Endothelial cell of umbilical vein (primary cell): ENCODE data around the gene LAMA4. TPM values are rescaled to one million over a fixed set of nuclear protein-coding genes. Genes with fewer than 3 reads are reported as not detected.

Source experiments
- BruUV-seq: library from RNA; stranded (reverse); fragments of 400-500 nt; replicated peaks from 2 replicates; lab custom pipeline; 2021; lab: Mats Ljungman, UMichigan
- CTCF ChIA-PET: fragments of 300-600, 350-600 bp; sonication (Branson Sonifier 250); formaldehyde crosslinking; loops from one replicate; lab custom pipeline; 2021; ENCODE audit warnings: antibody characterized with exemption, inconsistent platforms; lab: Charles Lee
- POLR2A ChIA-PET: fragments of 300-600, 350-600 bp; sonication (Branson Sonifier 250); formaldehyde crosslinking; loops from one replicate; lab custom pipeline; 2021; ENCODE audit warnings: antibody characterized with exemption, inconsistent platforms; lab: Charles Lee
- DNase-seq: peaks from one replicate; pipeline ENCODE4 v3.0.0-alpha.2; 2011; ENCODE audit warnings: low read depth, low spot score
- FAIRE-seq: peaks from 2 replicates; lab custom pipeline; 2011; peaks lifted over from hg19 to GRCh38; lab: Jason Lieb, UNC
- H2AFZ ChIP-seq: 2 replicates; pipeline ENCODE4 v1.6.0; 2012; ENCODE audit warnings: low read depth, low read length, control low read depth, inconsistent platforms
- H3K27ac ChIP-seq: 2 replicates; pipeline ENCODE4 v1.5.1; 2011; ENCODE audit warnings: low read depth, mild to moderate bottlenecking, control low read depth, low read length, moderate library complexity; ENCODE audit not compliant: insufficient read depth
- H3K27me3 ChIP-seq, 2 experiments: 2 replicates each; pipeline versions ENCODE4 v1.6.0 to v1.6.1; 2011; ENCODE audit warnings: low read length in 2 of 2, mixed read lengths in 1 of 2; ENCODE audit not compliant: control insufficient read depth in 2 of 2, insufficient read depth in 2 of 2
- H3K36me3 ChIP-seq, 2 experiments: 2 replicates in 1 of 2; 3 replicates in 1 of 2; pipeline ENCODE4 v1.5.1; 2011; ENCODE audit warnings: low read length in 2 of 2, mild to moderate bottlenecking in 1 of 2, moderate library complexity in 1 of 2; ENCODE audit not compliant: control insufficient read depth in 2 of 2, insufficient read depth in 2 of 2; ENCODE audit errors: extremely low read depth in 1 of 2
- H3K4me1 ChIP-seq: 3 replicates; pipeline ENCODE4 v1.5.1; 2011; ENCODE audit warnings: mild to moderate bottlenecking, low read length; ENCODE audit not compliant: control insufficient read depth, insufficient read depth; ENCODE audit errors: extremely low read depth
- H3K4me2 ChIP-seq: 2 replicates; pipeline ENCODE4 v1.6.1; 2011; ENCODE audit warnings: low read length, control low read depth, mixed read lengths; ENCODE audit not compliant: insufficient read depth
- H3K4me3 ChIP-seq, 3 experiments: fragments of 200-600 bp in 1 of 3; sonication (generic), shearing (Covaris generic) in 1 of 3; replicated peaks in 1 of 3; 2 replicates each; pipeline ENCODE4 v1.5.1; 2011 to 2016; ENCODE audit warnings: control low read depth in 3 of 3, low read length in 3 of 3, mild to moderate bottlenecking in 2 of 3, inconsistent platforms in 1 of 3, low read depth in 1 of 3, moderate library complexity in 1 of 3; ENCODE audit not compliant: insufficient read depth in 1 of 3
- H3K79me2 ChIP-seq: 2 replicates; pipeline ENCODE4 v1.6.0; 2012; ENCODE audit warnings: low read length, inconsistent platforms; ENCODE audit not compliant: control insufficient read depth, insufficient read depth
- H3K9ac ChIP-seq: replicated peaks from 2 replicates; pipeline ENCODE3; 2011; ENCODE audit warnings: low read length, control low read depth; ENCODE audit not compliant: insufficient read depth; ENCODE audit errors: extremely low read depth
- H3K9me1 ChIP-seq: replicated peaks from 3 replicates; pipeline ENCODE4 v1.6.0; 2011; ENCODE audit warnings: mild to moderate bottlenecking, low read length; ENCODE audit not compliant: control insufficient read depth, insufficient read depth; ENCODE audit errors: extremely low read depth
- H3K9me3 ChIP-seq: replicated peaks from 2 replicates; pipeline ENCODE4 v1.5.1; 2012; ENCODE audit warnings: low read length, inconsistent platforms; ENCODE audit not compliant: control insufficient read depth, insufficient read depth
- H4K20me1 ChIP-seq: replicated peaks from 2 replicates; pipeline ENCODE3; 2011; ENCODE audit warnings: mild to moderate bottlenecking, low read length; ENCODE audit not compliant: control insufficient read depth, insufficient read depth; ENCODE audit errors: extremely low read depth
- EZH2 ChIP-seq: IDR thresholded peaks from 2 replicates; pipeline ENCODE4 v1.6.1; 2012; ENCODE audit warnings: borderline replicate concordance, low read depth, mild to moderate bottlenecking, moderate library complexity, low read length, inconsistent platforms; ENCODE audit not compliant: severe bottlenecking
- FOS ChIP-seq: IDR thresholded peaks from 2 replicates; pipeline ENCODE4 v1.6.1; 2011; ENCODE audit warnings: mild to moderate bottlenecking, low read length, moderate library complexity, borderline replicate concordance; ENCODE audit not compliant: insufficient read depth
- GATA2 ChIP-seq: IDR thresholded peaks from 2 replicates; pipeline ENCODE4 v1.7.0; 2011; ENCODE audit warnings: low read depth, mild to moderate bottlenecking, moderate library complexity, mixed read lengths, low read length; ENCODE audit not compliant: insufficient read length, insufficient read depth
- JUN ChIP-seq: IDR thresholded peaks from 2 replicates; pipeline ENCODE4 v1.6.1; 2011; ENCODE audit warnings: borderline replicate concordance, low read depth; ENCODE audit not compliant: insufficient read length, insufficient read depth
- MAX ChIP-seq: IDR thresholded peaks from 2 replicates; pipeline ENCODE4 v1.6.1; 2011; ENCODE audit not compliant: insufficient read depth, insufficient read length
- MYC ChIP-seq: IDR thresholded peaks from one replicate; pipeline ENCODE4 v1.6.1; 2011; ENCODE audit warnings: mild to moderate bottlenecking, low read depth, low read length
- POLR2A ChIP-seq: IDR thresholded peaks from 2 replicates; pipeline ENCODE4 v1.6.1; 2012; ENCODE audit warnings: low read depth, mild to moderate bottlenecking, control low read depth, low read length
- POLR2AphosphoS5 ChIP-seq: IDR thresholded peaks from 2 replicates; pipeline ENCODE4 v1.6.1; 2012; ENCODE audit warnings: low read depth, mild to moderate bottlenecking, control low read depth, low read length, moderate library complexity; ENCODE audit not compliant: insufficient read depth
- dilution Hi-C: fragments of 300-500 bp; cut with MboI; formaldehyde crosslinking; loops from one replicate; pipeline ENCODE4 v1.15.0; 2019; ENCODE audit warnings: low sequenced_read_pairs; ENCODE audit not compliant: extremely low pct_ligation_motif_present
- intact Hi-C: fragments of 100-400 bp; cut with micrococcal nuclease; formaldehyde crosslinking; loops from one replicate; pipeline ENCODE4 v1.10.0; 2022
- polyA plus RNA-seq, 4 experiments: library from polyadenylated mRNA; depleted of rRNA in 3 of 4; stranded (reverse) in 3 of 4; unstranded in 1 of 4; fragments of >200 nt; gene quantifications; 2 replicates each; pipeline versions ENCODE4 v1.2.1 to v1.2.3, GENCODE V29; 2011 to 2012; ENCODE audit warnings: missing spikeins in 1 of 4
- total RNA-seq: library from RNA; stranded (reverse); gene quantifications from 2 replicates; pipeline ENCODE4 v1.2.3, GENCODE V29; 2021
- TF ChIP-seq, protein P1 (sequence below), 2 donors: IDR thresholded peaks; 1 replicate in 1 of 2; 2 replicates in 1 of 2; pipeline ENCODE4 v1.5.1; 2011; ENCODE audit warnings: low read length in 2 of 2, mild to moderate bottlenecking in 2 of 2, moderate library complexity in 2 of 2, control low read depth in 1 of 2, inconsistent platforms in 1 of 2, low read depth in 1 of 2; ENCODE audit not compliant: insufficient read depth in 1 of 2; ENCODE audit errors: extremely low read depth in 1 of 2

The LAMA4 gene
- total and polyA plus RNA-seq, 2 donors (not counting 3 experiments of a cell fraction or from before 2014, with no cell fraction given) = 384 to 629 TPM

GRCh38 chr6:112183271-112183671, 71.1 kb downstream of the LAMA4 start:
- TF ChIP-seq FOS (no peak), EZH2 (no peak), GATA2 (no peak), MAX (no peak), POLR2A (no peak), JUN (no peak), MYC (no peak), POLR2AphosphoS5 (no peak)
- TF ChIP-seq, protein P1, sequence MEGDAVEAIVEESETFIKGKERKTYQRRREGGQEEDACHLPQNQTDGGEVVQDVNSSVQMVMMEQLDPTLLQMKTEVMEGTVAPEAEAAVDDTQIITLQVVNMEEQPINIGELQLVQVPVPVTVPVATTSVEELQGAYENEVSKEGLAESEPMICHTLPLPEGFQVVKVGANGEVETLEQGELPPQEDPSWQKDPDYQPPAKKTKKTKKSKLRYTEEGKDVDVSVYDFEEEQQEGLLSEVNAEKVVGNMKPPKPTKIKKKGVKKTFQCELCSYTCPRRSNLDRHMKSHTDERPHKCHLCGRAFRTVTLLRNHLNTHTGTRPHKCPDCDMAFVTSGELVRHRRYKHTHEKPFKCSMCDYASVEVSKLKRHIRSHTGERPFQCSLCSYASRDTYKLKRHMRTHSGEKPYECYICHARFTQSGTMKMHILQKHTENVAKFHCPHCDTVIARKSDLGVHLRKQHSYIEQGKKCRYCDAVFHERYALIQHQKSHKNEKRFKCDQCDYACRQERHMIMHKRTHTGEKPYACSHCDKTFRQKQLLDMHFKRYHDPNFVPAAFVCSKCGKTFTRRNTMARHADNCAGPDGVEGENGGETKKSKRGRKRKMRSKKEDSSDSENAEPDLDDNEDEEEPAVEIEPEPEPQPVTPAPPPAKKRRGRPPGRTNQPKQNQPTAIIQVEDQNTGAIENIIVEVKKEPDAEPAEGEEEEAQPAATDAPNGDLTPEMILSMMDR (IDR thresholded peaks at IDR 0.05; ENCODE audit: extremely low read depth in 1 of 2, insufficient read depth in 1 of 2, low read depth in 1 of 2, low read length in 2 of 2) = no peak
- Histone ChIP-seq H3K9ac (no peak overlapping the region), H2AFZ (no peak overlapping the region), H3K36me3 (peaks cover 43 to 59% of the 10 kb centered on the region in 2 experiments), H3K79me2 (no peaks in the 10 kb centered on the region), H3K4me1 (peaks cover 15% of the 10 kb centered on the region), H3K9me3 (no peaks in the 10 kb centered on the region), H3K27ac (peak overlapping the region; percentile 8), H3K9me1 (no peaks in the 10 kb centered on the region), H4K20me1 (no peaks in the 10 kb centered on the region), H3K4me3 (no peak overlapping the region), H3K27me3 (no peaks in the 10 kb centered on the region), H3K4me2 (no peak overlapping the region)
- peak; percentile 33 for FAIRE-seq
- CTCF ChIA-PET = interaction anchor here (0.8 to 1.4 kb wide), 7 partner anchors 10 to 128 kb away, joined by 3 to 8 read pairs (median 4); no protein-coding TSS in a partner anchor
- peak; percentile 80 for DNase-seq
- POLR2A ChIA-PET = interaction anchor here (0.9 kb wide), 1 partner anchor 71 kb away, joined by 3 read pairs; the partner anchor contains the start of gene LAMA4
- intact Hi-C loops = no loop called here
- dilution Hi-C loops = no loop called here
- no TSS peak for BruUV-seq
